HG03520 (cell line): ENCODE results near the gene LZIC.
A peak's percentile ranks its signal among the peaks of the same experiment; 100 is the strongest.

Experiments
- ATAC-seq: cut with Tn5 transposase; IDR thresholded peaks from one replicate; pipeline ENCODE4 v1.9.1; 2021; ENCODE audit warnings: mild to moderate bottlenecking, moderate library complexity; ENCODE audit not compliant: unreplicated experiment

LZIC gene

DNA sequence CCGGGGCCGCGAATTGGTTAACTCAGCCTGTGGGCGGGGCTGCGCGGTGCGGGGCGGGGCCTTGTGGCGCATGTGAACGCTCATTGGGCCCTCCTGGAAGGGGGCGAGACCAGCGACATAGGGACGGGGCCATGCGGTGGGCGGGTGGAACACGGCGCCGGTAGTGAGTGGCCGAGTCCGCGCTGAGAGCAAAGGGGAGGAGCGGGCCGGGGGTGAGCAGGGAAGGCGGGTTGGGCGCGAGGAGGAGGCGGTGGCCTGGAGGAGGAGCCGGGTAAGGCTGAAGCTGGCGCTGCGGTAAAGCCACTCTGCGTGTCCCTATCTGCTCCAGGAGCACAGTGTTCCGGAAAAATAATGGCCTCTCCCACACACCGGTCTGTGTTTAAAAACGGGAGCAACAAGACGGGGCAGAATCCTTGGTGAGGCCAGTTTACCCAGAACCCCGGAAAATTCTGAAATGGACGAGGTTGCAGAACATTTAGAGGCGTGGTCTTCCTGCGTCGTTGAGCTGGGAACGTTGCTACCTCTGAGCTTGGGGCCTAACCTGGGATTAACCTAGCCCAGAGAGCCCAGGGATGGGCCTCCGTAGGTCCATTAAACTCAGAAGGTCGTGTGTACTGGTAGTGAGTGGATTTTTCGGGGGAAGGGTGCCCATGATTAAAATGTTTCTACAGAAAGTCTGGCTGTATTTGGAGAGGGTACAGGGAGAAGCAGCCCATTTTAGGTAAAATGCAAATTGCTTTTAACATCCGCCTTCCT lies 32.6 kb downstream of the LZIC start:
- ATAC-seq = peak; percentile 95

DNA sequence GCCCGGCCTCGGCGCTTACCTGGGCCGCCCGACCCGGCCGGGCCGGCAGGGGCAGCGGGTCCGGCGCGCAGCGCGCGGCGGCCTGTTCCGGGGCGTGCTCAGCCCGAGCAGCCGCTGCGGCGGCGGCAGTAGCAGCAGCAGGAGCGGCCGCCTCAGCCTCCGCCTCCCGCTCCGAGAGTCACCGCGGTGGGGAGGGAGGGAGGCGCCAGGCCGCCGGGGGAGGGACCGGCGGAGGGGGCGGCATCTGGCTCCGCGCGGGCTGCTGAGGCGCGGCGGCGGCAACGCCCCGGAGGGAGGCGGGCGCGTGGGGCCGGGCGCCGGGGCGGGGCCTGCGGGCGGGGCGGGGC lies 33.1 kb downstream of the LZIC start, which contains the start of gene CTNNBIP1:
Gene CTNNBIP1, minus strand, starts transcription at position 194 of the 347 bp plus-strand sequence. CDS start 38,205 bp downstream, outside the sequence.
- ATAC-seq = peak; percentile 70

DNA sequence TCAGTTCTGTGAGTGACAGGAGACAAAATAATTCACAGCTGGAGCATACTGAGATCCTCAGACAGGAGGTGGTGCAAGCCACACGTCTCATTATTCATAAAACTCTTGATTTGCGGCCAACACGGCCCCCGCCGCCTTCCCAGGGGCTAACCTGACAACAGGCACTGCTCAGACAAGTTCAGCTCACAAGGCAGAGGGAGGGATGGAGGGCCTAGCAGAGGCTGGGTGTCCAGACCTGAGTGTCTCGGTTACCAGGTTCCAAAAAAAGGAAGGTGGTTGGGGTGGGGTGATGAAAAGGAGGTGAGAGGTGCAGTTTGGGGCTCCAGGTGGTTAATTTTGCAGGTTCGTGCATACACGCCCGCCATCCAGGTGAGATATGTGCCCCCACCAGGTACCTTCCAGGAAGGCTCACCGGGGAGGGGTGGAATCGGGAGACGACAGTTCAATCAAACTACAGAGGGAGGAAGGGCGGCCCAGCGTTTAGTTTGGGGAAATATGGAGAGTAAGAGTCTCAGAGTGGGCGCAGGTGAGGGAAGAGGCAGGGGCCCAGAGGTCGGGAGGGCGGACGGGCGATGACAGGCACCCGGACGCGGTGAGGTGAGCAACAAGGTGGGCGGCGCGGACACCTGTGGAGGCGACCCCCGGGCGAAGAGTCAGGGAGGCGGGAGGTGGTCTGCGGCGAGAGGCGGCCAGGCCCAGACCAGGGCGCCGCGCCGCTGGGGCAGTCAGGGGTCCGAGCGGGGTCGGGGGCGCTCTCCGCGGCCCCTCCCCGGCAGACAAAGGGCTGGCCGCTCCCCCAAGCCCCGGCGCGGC lies 33.8 kb downstream of the LZIC start:
- ATAC-seq = no peak

DNA sequence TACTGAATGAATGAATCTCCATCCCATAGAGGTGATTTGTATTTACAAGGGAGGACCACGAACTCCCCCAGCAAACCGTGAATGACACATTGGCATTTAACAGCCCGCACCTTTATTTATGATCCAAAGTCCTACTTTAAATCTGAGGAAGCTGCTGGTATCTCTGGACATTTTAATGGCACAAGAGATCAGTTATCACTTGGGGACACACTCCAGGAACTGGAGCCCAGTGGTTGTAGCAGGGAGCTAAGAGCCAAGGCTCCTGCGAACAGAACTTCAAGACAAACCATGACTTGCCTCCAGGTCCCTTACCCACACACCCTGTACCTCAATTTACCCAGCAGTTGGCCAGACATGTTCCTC lies 34.3 kb downstream of the LZIC start:
- no peak for ATAC-seq

DNA sequence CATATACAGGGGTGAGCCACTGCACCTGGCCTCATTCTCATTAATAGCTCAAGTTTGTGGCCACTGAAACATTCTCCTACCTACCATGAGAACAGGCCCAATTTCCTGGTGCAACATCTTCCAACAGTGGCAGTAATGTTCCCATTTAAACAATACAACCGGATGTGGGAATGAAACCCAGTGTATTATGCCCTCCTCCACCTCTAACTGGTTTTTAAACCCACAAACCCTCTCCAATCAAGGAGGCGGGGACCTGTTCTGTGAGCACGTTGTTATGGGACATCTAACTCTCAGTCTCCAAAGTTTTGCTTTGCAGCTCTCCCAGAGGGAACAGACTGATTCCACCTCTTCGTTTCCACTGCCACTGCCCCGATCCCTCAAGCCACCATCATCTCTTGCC lies 35.8 kb downstream of the LZIC start:
- ATAC-seq = no peak

DNA sequence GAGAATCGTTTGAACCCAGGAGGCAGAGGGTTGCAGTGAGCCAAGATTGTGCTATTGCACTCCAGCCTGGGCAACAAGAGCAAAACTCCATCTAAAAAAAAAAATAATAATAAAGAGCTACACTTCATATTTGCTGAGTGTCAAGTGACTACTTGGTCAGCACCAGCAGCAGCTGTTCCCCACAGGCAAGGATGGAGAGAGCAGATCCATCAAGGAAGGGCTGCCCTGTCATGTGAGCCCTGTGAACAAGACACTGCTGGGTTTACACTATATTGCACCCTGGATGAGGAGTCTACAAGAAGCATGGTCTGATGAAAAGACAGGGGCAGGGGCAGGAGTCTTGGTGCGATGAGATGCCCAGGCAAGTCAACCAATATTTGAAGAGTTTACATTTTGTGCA lies 36.7 kb downstream of the LZIC start:
- no peak for ATAC-seq

DNA sequence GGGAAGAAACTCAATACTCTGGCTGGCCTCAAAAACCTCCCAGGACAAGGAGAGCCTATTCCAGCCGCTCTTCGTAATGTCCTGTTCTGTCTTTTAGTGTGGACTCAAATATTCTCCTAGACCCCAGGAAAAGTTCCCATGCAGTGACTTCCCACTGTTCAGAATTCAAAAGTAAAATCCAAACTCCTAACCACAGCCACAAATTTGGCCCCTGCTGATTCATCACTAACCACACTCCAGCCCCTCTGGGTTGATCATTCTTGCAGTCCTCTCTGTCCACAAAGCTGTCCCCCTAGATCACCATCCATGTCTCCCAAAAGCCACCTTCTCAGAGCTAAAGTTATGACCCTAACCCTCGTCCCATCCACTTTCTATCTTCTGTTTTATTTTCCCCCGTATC lies 38.2 kb downstream of the LZIC start:
- ATAC-seq = no peak

DNA sequence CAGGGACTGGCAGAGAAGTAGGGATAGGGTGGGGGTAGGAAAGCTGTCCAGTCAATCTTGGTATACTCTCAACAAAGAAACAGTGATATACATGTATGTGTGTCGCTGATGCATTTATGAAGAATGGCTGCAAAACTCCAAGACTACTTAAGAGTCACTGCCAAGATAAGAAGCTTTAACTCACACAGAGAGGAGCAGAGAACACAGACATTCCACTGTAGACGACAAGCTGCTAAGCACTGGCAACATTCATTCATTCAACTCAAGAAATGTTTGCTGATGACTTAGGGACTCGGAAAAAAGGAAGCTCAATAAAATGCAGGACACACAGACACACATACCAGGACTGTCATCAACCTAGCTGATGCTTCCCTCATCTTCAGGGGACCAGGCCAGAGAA lies 38.6 kb downstream of the LZIC start:
- no peak for ATAC-seq

DNA sequence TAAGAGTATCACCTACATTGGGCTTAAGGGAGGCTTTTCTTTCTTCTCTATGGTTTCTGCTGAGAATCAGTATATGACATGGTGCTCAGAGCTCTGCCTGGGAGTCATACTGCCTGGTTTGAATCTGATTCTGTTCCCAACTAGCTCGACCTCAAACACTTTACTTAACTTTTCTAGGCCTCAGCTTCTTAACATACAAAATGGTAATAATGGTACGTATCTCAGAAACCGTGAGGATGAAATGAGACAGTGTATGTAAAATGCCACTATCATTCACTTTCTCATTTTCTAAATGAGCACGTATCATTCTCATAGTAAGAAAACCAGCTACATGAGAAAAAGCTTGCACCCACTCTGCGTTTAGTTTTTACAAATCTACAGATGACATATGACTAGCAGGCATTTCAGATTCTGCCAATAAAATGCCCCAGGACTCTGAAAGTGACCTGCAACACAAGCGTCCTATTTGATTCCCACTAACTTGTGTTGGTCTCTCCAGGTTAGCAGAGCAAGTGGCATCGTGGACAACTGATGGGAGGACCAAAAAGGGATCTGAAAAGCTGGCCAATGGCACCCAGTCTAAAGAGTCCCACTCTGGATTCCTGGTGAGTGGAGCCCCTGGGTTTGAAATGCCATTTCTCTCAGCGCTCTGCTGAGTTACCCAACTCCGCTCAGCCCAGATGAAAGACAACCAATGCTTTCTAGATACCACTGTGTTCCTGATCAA lies 39.2 kb downstream of the LZIC start:
- ATAC-seq = no peak

DNA sequence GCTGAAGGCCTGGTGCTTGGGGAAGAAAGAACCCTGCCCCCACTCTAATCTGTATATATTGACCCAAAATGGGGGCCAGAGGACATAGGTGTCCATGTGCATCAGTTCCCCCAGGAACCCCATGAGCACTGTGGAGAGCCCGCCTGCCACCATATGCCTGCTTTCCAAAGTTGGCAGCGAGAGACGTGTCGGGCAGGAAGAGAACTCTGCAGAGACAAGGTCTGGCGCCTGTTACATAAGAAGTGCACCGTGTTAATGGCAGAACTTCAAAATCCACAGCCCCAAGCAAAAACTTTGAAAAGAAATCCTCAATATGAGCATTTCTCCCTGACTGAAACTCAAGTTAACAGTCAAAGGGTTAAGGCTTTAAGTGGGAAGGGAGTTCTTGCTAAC lies 41.1 kb downstream of the LZIC start:
- ATAC-seq = no peak

DNA sequence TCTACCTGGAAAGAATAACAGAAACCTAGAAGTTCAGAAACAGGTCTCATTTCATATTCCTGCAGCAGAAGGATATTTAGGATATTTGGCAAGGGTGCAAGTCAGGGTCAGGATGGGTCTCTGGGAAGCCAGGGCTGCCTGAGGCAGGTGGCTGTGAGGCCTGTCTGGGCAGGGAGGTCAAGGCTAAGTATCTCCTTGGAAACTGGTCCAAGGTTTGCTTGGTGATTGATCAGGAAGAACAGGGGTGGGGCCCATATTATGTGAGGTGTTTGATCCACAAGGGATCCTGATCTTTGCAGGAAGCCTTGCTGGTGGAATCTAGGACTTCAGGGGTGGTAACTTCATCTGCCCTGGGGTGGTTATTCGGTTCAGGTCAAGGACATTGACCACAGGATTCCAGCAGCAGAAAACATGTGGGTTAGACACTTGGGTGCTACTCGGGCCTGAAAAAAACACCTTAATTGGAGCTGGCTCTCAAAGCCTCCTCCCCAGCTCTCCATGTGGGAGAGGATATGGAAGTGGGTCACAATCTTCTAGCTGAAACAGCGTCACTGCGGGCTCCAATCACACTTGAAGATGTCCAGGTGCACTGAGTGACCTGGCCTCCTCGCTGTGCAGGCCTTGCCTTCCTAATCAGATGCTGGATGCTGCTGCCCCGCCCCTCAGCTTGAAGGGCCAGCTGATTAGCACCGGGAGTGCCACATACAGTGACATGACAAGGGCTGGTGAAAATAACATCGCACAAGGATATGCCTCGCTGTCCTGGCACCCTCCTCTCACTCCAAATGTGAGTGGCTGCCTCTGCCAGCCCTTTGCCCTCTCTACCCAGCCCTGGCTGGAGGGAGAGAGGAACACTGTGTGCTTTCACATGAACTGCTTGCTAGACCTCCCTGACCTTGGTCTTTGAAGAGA lies 41.8 kb downstream of the LZIC start:
- ATAC-seq = no peak

DNA sequence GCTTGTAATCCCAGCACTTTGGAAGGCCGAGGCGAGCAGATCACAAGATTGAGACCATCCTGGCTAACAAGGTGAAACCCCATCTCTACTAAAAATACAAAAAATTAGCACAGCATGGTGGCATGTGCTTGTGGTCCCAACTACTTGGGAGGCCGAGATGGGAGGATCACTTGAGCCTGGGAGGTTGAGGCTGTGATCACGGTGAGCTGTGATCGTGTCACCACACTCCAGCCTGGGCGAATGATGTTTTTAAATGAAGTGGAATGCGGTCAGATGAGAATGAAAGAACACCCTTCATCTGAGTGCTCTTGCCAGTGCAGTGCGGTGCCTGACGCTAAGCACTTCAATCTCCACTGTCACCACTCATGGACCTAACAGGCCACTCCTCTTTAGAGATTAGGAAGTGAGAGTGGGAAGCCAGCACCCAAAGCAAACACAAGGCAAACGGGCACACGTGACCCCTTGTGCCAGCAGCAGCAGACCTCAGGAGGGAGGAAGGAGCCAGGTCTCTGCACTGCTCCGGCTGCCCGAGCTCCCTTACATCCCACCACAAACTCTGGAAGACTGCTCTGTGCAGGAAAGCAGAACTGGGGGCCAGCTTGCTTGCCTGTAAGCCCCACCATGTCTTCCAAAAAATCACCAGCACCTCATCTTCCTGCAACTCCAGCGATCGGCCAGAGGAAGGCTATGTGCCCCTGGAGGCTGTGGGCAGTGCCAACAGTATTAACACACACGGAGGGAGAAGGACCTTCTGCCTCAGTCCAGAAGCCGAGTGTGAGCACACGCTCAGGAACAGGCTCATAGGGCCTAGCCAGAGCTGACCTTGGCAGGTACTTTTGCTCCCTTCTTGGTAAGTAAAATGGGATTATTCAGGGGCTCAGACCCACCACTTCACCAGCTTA lies 42.8 kb downstream of the LZIC start:
- no peak for ATAC-seq

DNA sequence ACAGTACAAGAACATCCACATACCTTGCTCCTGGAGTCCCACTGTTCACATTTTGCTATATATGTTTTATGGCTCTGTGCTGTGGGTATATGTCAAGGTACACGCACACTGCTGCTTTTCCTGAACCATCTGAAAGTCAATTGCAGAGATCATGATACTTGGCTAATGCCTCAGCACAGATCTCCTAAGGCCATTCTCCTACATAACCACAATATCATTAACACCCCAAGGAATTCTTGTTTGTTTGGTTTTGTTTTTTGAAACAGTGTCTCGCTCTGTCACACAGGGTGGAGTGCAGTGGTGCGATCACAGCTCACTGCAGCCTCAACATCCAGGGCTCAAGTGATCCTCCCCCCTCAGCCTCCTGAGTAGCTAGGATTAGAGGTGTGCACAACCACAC lies 49.1 kb downstream of the LZIC start:
- ATAC-seq = no peak

DNA sequence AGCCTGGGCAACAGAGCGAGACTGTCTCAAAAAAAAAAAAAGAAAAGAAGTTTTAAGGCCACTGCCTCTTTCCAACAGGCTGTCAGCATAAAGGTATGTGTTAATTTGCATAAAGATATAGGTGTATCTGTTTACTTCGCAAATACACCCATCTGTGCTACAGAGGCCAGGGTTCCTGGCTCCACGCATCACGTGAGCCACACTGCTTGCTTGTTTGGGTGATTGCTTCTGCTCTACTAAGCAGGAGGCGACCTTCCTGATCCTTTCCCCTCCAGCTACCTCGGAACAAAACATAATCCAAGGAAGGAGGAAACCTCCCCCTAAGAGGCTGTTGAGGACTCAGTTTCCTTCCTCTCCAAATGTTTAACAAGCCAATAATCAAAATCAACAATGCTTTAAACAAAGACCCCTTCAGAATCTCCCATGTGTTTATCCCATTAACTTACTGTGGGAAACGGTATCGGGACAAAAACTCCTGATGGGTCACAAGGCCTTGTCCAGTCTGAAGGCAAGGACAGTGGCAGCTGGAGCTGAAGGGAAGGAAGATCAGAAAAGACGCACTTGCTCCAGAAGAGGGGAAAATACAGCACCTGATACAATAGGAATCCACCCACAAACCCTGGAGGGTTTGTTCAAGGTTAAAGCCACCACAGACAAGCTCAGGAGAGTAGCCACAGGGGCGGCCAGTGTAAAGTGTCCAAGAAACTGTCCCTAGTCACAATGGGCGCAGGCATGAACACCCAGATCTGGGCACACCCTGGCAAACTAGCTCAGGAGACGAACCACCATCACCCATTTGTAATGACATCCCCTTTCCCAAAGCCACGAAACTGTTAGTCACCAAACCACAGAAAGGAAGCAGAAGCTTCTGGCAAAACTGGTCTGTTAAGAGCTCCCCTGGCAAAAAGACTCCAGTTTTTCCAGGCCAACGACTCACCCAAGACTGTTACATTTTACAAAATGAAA lies 50.3 kb downstream of the LZIC start:
- ATAC-seq = no peak

DNA sequence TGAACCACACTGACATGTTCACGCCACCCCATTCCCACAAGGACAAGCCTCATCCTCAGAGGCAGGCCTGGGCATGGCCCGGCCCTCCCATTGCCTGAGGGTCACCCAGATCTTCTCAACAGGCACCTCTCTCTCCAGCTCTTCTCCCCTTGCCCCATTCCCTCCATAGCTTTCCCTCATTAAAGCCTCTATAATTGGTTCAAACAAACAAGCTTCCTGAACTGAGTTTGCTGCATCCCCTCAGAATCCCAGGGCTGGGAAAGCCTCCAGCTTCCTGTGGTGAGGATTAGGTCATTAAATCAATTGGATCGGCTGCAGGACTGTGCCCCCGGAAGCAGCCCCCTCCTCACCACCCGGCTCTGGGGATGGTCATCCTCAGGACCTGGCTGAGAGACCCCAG lies 52.0 kb downstream of the LZIC start:
- no peak for ATAC-seq

DNA sequence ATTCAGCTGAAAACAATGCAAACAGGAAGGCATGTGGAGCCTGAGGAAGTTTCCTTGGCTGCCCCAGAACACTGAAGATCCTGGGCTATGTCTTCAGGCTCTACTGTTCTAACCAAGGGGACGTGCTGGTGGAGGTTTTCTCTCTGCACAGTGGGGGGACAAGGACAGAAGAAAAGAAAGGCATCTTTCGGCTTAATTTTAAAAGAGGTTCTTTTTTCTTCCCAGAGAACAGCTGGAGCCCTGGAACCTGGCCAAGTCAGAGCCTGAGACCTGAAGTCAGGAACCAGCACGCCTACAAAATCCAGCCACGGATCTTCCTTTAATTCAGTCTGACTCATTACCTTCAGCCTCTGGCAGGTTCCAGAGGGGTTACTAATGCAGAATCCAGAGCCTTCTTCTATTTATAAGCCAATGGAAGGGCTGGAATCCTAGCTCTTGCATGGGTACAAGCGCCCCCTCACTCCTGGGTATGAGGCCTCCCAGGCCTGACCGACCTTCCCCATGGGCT lies 52.9 kb downstream of the LZIC start:
- ATAC-seq = no peak

DNA sequence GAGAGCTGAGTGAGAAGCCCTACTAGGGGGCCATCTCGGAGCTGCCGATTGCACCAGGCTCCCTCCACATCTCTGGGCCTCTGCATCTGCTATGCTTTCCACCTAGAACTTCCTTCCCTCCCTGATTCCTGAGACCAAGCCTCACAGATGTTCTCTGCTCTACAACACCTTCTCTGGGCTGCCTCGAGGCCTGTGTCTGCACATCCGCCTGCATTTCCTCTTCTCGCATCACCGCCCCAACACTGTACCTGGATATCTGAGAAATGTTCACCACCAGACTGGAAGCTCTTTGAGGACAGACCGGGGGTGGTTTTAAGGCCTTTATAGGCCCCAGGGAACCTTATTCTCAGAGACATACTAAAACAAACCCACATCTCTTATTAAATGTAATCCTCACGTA lies 53.8 kb downstream of the LZIC start:
- no peak for ATAC-seq

DNA sequence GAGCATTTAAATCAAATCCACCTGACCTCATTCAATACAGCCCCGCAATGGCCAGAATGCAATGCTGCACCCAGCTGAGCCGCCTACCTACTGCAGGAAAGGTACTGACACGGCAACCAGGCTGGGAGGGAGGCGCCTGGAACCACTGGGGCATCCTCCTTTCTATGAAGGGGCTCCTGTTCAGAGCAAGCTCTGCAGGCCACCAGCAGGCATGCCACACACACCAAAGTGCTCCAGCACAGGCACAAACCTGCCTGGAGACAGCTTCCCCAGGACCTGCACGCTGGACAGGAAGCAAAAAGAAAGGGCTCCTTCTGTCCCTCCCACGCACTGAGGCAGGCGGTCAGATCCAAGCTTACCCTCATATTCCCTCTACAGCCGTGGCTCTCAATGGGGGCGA lies 54.3 kb downstream of the LZIC start:
- no peak for ATAC-seq
